Measurements from ENCODE around the gene BRCA1. TPM values are rescaled to one million over a fixed set of nuclear protein-coding genes. Genes with fewer than 3 reads are reported as not detected.
"Not testable (repeated sequence)": the region's sequence is repeated elsewhere in the genome, so short reads cannot be mapped to it uniquely, and the experiment has no call there.

Gene BRCA1
- total and polyA plus RNA-seq, 2 donors (not counting 1 experiment from before 2014, with no cell fraction given), result 7.5 to 9.9 TPM

DNA sequence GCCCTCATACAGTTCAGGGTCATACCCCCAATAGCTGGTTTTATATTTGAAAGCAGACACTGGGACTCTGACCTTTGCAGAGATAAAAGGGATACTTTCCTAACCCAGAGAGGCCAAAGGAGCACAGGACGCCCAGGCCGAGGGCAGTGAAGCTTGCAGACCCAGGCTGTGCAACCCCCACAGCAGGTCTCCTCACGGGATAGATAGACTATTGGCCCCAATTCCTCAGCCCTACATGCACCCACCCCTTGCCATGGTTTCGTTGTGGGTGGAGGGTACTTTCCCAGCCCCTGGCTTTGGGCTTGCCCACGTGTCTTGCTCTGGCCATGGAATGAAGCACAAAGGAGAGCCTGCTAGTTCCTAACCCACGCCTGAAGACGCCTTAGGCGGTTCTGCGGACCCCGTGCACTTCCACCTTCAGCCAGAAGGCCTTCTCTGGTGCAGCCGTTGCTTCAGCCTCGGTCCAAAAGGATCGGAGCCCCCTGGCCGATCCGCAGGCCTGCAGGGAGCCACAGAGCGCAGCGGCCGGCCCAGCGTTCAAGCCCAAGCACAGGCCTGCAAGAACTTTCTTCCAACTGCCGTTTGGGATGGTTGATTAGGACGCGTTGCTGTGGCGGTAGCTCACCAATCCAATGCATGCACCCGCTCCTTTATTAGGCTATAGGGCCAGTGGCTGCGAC, 9.8 kb upstream of the BRCA1 start:
- DNase-seq (ENCODE audit: low read depth in 2 of 2), result no peak
- H3K4me3 ChIP-seq (replicated peaks in 1 of 4; ENCODE audit: control extremely low read depth in 1 of 4, insufficient read depth in 1 of 4, low read depth in 3 of 4, low read length in 4 of 4), result no peak overlapping the region
- no peaks in the 10 kb centered on the region for H4K20me1 ChIP-seq (ENCODE audit: control insufficient read depth, extremely low read depth, insufficient read depth, low read length)
- H3K4me2 ChIP-seq (ENCODE audit: extremely low read depth, insufficient read depth, low read length), result no peak overlapping the region
- no peaks in the 10 kb centered on the region for H3K27me3 ChIP-seq (ENCODE audit: control insufficient read depth, insufficient read depth, low read length)
- H3K27ac ChIP-seq (ENCODE audit: insufficient read depth, low read length), result no peak overlapping the region
- H3K9me3 ChIP-seq (ENCODE audit: control insufficient read depth, insufficient read depth, low read depth, low read length), result no peaks in the 10 kb centered on the region
- no peak overlapping the region for H3K9ac ChIP-seq (ENCODE audit: insufficient read depth, low read length)
- H2AFZ ChIP-seq (ENCODE audit: low read length), result no peak overlapping the region
- peaks cover 1% of the 10 kb centered on the region for H3K36me3 ChIP-seq (ENCODE audit: control insufficient read depth, insufficient read depth, low read length)
- no peaks in the 10 kb centered on the region for H3K79me2 ChIP-seq (ENCODE audit: control insufficient read depth, insufficient read depth, low read length)
- H3K4me1 ChIP-seq (ENCODE audit: control insufficient read depth, extremely low read depth, insufficient read depth, low read length), result no peaks in the 10 kb centered on the region
- TF ChIP-seq EZH2 (IDR thresholded peaks at IDR 0.05; ENCODE audit: low read length, missing control alignments), result no peak
- TF ChIP-seq, protein P1, sequence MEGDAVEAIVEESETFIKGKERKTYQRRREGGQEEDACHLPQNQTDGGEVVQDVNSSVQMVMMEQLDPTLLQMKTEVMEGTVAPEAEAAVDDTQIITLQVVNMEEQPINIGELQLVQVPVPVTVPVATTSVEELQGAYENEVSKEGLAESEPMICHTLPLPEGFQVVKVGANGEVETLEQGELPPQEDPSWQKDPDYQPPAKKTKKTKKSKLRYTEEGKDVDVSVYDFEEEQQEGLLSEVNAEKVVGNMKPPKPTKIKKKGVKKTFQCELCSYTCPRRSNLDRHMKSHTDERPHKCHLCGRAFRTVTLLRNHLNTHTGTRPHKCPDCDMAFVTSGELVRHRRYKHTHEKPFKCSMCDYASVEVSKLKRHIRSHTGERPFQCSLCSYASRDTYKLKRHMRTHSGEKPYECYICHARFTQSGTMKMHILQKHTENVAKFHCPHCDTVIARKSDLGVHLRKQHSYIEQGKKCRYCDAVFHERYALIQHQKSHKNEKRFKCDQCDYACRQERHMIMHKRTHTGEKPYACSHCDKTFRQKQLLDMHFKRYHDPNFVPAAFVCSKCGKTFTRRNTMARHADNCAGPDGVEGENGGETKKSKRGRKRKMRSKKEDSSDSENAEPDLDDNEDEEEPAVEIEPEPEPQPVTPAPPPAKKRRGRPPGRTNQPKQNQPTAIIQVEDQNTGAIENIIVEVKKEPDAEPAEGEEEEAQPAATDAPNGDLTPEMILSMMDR (conservative IDR thresholded peaks at IDR 0.05 in 1 of 2, IDR thresholded peaks at IDR 0.05 in 1 of 2; ENCODE audit: low read depth in 1 of 2, low read length in 2 of 2), result no peak

DNA sequence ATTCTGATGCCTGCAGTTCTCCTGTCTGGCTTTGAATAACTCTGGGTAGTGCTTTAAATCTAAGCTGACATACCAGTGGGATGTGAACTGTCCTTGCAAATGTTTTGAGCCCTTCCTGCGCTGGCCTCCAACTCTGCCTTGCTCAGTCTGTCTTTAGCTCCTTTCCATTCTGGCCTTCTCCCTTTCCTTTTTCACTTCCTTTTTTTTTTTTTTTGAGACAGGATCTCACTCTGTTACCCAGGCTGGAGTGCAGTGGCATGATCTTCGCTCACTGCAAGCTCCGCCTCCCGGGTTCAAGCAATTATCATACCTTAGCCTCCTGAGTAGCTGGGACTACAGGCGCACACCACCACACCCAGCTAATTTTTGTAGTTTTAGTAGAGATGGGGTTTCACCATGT, 8.3 kb upstream of the BRCA1 start:
- not testable (repeated sequence) for H3K9ac ChIP-seq (ENCODE audit: insufficient read depth, low read length); H2AFZ ChIP-seq (ENCODE audit: low read length); DNase-seq (ENCODE audit: low read depth in 2 of 2); H4K20me1 ChIP-seq (ENCODE audit: control insufficient read depth, extremely low read depth, insufficient read depth, low read length); H3K9me3 ChIP-seq (ENCODE audit: control insufficient read depth, insufficient read depth, low read depth, low read length); H3K4me1 ChIP-seq (ENCODE audit: control insufficient read depth, extremely low read depth, insufficient read depth, low read length); H3K27me3 ChIP-seq (ENCODE audit: control insufficient read depth, insufficient read depth, low read length); H3K79me2 ChIP-seq (ENCODE audit: control insufficient read depth, insufficient read depth, low read length); H3K27ac ChIP-seq (ENCODE audit: insufficient read depth, low read length); H3K36me3 ChIP-seq (ENCODE audit: control insufficient read depth, insufficient read depth, low read length); H3K4me2 ChIP-seq (ENCODE audit: extremely low read depth, insufficient read depth, low read length); H3K4me3 ChIP-seq (replicated peaks in 1 of 4; ENCODE audit: control extremely low read depth in 1 of 4, insufficient read depth in 1 of 4, low read depth in 3 of 4, low read length in 4 of 4)

DNA sequence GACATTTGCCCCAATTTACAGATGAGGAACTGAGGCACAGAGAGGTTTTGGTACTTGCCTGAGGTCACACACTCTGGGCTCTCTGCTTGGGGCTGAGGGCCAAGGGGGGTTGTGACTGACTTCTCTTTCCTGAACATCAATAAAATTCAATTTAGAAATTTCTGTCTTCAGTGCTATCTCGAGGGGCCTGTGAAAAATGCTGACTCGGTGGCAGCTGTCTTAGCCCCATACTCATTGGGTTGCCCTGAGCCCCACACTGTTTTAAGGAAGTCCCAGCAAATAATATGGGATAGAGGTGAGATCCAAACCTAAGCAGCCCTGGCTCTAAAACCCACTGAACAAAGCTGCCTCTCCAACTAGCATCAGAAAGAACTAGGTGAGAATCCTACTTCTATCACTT, 7.0 kb upstream of the BRCA1 start:
- H3K4me3 ChIP-seq (replicated peaks in 1 of 4; ENCODE audit: control extremely low read depth in 1 of 4, insufficient read depth in 1 of 4, low read depth in 3 of 4, low read length in 4 of 4), result no peak overlapping the region
- H3K36me3 ChIP-seq (ENCODE audit: control insufficient read depth, insufficient read depth, low read length), result peaks cover 1% of the 10 kb centered on the region
- peaks cover under 1% of the 10 kb centered on the region for H3K79me2 ChIP-seq (ENCODE audit: control insufficient read depth, insufficient read depth, low read length)
- H4K20me1 ChIP-seq (ENCODE audit: control insufficient read depth, extremely low read depth, insufficient read depth, low read length), result no peaks in the 10 kb centered on the region
- no peak overlapping the region for H3K9ac ChIP-seq (ENCODE audit: insufficient read depth, low read length)
- no peaks in the 10 kb centered on the region for H3K4me1 ChIP-seq (ENCODE audit: control insufficient read depth, extremely low read depth, insufficient read depth, low read length)
- no peaks in the 10 kb centered on the region for H3K27me3 ChIP-seq (ENCODE audit: control insufficient read depth, insufficient read depth, low read length)
- no peak overlapping the region for H2AFZ ChIP-seq (ENCODE audit: low read length)
- no peak overlapping the region for H3K4me2 ChIP-seq (ENCODE audit: extremely low read depth, insufficient read depth, low read length)
- H3K9me3 ChIP-seq (ENCODE audit: control insufficient read depth, insufficient read depth, low read depth, low read length), result no peaks in the 10 kb centered on the region
- TF ChIP-seq, protein P1 (conservative IDR thresholded peaks at IDR 0.05 in 1 of 2, IDR thresholded peaks at IDR 0.05 in 1 of 2; ENCODE audit: low read depth in 1 of 2, low read length in 2 of 2), result no peak
- TF ChIP-seq EZH2 (IDR thresholded peaks at IDR 0.05; ENCODE audit: low read length, missing control alignments), result no peak
- DNase-seq (ENCODE audit: low read depth in 2 of 2), result no peak
- H3K27ac ChIP-seq (ENCODE audit: insufficient read depth, low read length), result no peak overlapping the region

All from fibroblast of lung (primary cell).